K562 (cell line): ENCODE data around the gene LRRC25. TPM values are rescaled to one million over a fixed set of nuclear protein-coding genes. Genes with fewer than 3 reads are reported as not detected.

Experiments
- CBX1 ChIP-seq: sonication (generic); IDR thresholded peaks from 2 replicates; pipeline ENCODE4 v1.6.1; 2016; ENCODE audit warnings: antibody characterized with exemption, low read depth, mild to moderate bottlenecking
- FOXK1 ChIP-seq: sonication (generic); formaldehyde crosslinking; IDR thresholded peaks from 2 replicates; pipeline ENCODE4 v1.8.0; 2022; ENCODE audit warnings: missing genetic modification reagents, mild to moderate bottlenecking, borderline replicate concordance
- HNRNPK ChIP-seq: fragments of 200-400 bp; formaldehyde crosslinking; IDR thresholded peaks from one replicate; pipeline ENCODE4 v1.6.1; 2018; ENCODE audit warnings: mild to moderate bottlenecking, low read depth, low read length; ENCODE audit not compliant: poor library complexity, severe bottlenecking
- KLF16 ChIP-seq: IDR thresholded peaks from 2 replicates; pipeline ENCODE4 v1.6.1; 2016; ENCODE audit warnings: antibody characterized with exemption
- NCOR1 ChIP-seq: fragments of 450-650 bp; IDR thresholded peaks from 2 replicates; pipeline ENCODE4 v1.6.1; 2016; ENCODE audit warnings: mild to moderate bottlenecking, moderate library complexity
- RNF2 ChIP-seq: sonication (generic); IDR thresholded peaks from 2 replicates; pipeline ENCODE4 v1.6.1; 2016
- USF2 ChIP-seq: sonication (generic); formaldehyde crosslinking; IDR thresholded peaks from 2 replicates; pipeline ENCODE4 v1.5.0; 2020; ENCODE audit warnings: missing genetic modification reagents
- ZNF12 ChIP-seq: sonication (generic); formaldehyde crosslinking; IDR thresholded peaks from 2 replicates; pipeline ENCODE4 v1.4.0; 2020; ENCODE audit warnings: mild to moderate bottlenecking, missing genetic modification reagents
- ZNF449 ChIP-seq: fragments of 250-450 bp; sonication (Bioruptor Pico); IDR thresholded peaks from 2 replicates; pipeline ENCODE4 v1.8.0; 2022; ENCODE audit warnings: moderate library complexity, mild to moderate bottlenecking, inconsistent platforms
- ZNF668 ChIP-seq: fragments of 250-450 bp; sonication (Bioruptor Pico); IDR thresholded peaks from 2 replicates; pipeline ENCODE4 v1.8.0; 2022; ENCODE audit warnings: mild to moderate bottlenecking, inconsistent platforms
- polyA plus RNA-seq, 8 experiments: library from polyadenylated mRNA; depleted of rRNA in 4 of 8; stranded (reverse) in 5 of 8; unstranded in 3 of 8; fragments of >200 nt; fragmentation: Nextera tagmentation in 2 of 8; fragmentation: Illumina TruSeq in 1 of 8; extraction: Ambion mirVana in 2 of 8; extraction: Trizol in 1 of 8; gene quantifications; 2 replicates each; pipeline versions ENCODE4 v1.2.1 to v1.2.3, GENCODE V29; 2011 to 2014; ENCODE audit warnings: inconsistent platforms in 1 of 8, missing spikeins in 1 of 8
- total RNA-seq, 7 experiments: library from RNA; depleted of rRNA in 6 of 7; stranded (reverse); fragments of >200 nt in 6 of 7; fragmentation: Illumina TruSeq in 2 of 7; extraction: Trizol in 2 of 7; gene quantifications; 2 replicates each; pipeline versions ENCODE4 v1.2.1 to v1.2.3, GENCODE V29; 2011 to 2021; ENCODE audit warnings: low replicate concordance in 1 of 7
- TF ChIP-seq, protein P1 (sequence below), 2 experiments: fragments of 450-650 bp; IDR thresholded peaks; 2 replicates each; pipeline ENCODE4 v1.6.1; 2018; ENCODE audit warnings: mild to moderate bottlenecking in 2 of 2, low read depth in 1 of 2; ENCODE audit not compliant: partially characterized antibody in 2 of 2
- TF ChIP-seq, protein P2 (sequence below): sonication (generic); formaldehyde crosslinking; IDR thresholded peaks from 2 replicates; pipeline ENCODE4 v1.8.0; 2023; ENCODE audit warnings: mild to moderate bottlenecking, missing genetic modification reagents
- TF ChIP-seq, protein P3 (sequence below): fragments of 250-450 bp; sonication (Bioruptor Pico); IDR thresholded peaks from 2 replicates; pipeline ENCODE4 v1.4.0; 2020; ENCODE audit warnings: mild to moderate bottlenecking, moderate library complexity, borderline replicate concordance

The LRRC25 gene
- total and polyA plus RNA-seq, 9 of the 15 experiments (the other 6 are each of a cell fraction or from before 2014, with no cell fraction given): 0.07 to 0.36 (median 0.10) TPM; not detected in 3

DNA sequence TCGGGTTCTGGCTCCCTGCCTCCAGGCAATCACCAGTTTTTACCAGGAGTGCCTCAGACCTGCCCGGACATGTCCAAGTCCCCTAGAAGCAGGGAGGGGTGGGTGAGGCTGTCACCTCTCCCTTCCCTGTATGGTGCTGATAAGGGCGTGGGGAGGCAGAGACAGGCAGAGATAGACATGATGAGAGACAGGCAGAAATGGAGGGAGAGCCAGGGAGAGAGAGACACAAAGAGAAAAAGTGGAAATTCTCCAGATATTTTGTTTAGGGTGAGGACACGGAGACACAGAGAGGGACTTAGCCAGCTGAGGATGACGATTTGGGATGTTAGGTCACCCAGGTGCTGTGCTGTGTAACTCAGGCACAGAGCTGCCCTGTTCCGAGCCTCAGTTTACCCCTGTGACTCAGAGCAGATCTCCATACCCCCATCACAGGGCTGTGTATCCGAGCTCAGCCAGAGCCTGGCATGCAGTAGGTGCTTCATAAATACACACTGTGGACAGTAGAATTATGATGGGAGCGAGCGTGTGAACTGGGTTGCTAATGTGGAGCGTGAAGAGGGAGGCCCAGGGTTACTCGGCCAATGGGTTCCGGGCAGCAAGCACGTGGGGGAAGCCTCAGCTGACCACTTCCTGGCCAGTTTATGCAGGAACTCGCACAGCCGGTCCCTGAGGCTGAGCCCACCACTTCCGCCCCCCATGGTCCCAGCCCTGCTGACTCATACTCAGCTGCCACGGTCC is 23.4 kb downstream of the LRRC25 start (continued):
- 0 out of 2 replicates have a peak, but pooled peaks have one; percentile 6 for TF ChIP-seq ZNF449 (CRISPR knock-in tag)
- TF ChIP-seq USF2 (CRISPR knock-in tag): peak; percentile 93
- TF ChIP-seq, protein P1, sequence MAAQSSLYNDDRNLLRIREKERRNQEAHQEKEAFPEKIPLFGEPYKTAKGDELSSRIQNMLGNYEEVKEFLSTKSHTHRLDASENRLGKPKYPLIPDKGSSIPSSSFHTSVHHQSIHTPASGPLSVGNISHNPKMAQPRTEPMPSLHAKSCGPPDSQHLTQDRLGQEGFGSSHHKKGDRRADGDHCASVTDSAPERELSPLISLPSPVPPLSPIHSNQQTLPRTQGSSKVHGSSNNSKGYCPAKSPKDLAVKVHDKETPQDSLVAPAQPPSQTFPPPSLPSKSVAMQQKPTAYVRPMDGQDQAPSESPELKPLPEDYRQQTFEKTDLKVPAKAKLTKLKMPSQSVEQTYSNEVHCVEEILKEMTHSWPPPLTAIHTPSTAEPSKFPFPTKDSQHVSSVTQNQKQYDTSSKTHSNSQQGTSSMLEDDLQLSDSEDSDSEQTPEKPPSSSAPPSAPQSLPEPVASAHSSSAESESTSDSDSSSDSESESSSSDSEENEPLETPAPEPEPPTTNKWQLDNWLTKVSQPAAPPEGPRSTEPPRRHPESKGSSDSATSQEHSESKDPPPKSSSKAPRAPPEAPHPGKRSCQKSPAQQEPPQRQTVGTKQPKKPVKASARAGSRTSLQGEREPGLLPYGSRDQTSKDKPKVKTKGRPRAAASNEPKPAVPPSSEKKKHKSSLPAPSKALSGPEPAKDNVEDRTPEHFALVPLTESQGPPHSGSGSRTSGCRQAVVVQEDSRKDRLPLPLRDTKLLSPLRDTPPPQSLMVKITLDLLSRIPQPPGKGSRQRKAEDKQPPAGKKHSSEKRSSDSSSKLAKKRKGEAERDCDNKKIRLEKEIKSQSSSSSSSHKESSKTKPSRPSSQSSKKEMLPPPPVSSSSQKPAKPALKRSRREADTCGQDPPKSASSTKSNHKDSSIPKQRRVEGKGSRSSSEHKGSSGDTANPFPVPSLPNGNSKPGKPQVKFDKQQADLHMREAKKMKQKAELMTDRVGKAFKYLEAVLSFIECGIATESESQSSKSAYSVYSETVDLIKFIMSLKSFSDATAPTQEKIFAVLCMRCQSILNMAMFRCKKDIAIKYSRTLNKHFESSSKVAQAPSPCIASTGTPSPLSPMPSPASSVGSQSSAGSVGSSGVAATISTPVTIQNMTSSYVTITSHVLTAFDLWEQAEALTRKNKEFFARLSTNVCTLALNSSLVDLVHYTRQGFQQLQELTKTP (IDR thresholded peaks at IDR 0.05; ENCODE audit: low read depth in 1 of 2, partially characterized antibody in 2 of 2): peak; percentile 70 to 85
- 0 out of 2 replicates have a peak, but pooled peaks have one; percentile 63 for TF ChIP-seq FOXK1 (CRISPR knock-in tag)
- TF ChIP-seq RNF2: peak; percentile 96
- peak; percentile 66; the same call in 1 of the 2 replicates for TF ChIP-seq ZNF668 (CRISPR knock-in tag)
- TF ChIP-seq, protein P2, sequence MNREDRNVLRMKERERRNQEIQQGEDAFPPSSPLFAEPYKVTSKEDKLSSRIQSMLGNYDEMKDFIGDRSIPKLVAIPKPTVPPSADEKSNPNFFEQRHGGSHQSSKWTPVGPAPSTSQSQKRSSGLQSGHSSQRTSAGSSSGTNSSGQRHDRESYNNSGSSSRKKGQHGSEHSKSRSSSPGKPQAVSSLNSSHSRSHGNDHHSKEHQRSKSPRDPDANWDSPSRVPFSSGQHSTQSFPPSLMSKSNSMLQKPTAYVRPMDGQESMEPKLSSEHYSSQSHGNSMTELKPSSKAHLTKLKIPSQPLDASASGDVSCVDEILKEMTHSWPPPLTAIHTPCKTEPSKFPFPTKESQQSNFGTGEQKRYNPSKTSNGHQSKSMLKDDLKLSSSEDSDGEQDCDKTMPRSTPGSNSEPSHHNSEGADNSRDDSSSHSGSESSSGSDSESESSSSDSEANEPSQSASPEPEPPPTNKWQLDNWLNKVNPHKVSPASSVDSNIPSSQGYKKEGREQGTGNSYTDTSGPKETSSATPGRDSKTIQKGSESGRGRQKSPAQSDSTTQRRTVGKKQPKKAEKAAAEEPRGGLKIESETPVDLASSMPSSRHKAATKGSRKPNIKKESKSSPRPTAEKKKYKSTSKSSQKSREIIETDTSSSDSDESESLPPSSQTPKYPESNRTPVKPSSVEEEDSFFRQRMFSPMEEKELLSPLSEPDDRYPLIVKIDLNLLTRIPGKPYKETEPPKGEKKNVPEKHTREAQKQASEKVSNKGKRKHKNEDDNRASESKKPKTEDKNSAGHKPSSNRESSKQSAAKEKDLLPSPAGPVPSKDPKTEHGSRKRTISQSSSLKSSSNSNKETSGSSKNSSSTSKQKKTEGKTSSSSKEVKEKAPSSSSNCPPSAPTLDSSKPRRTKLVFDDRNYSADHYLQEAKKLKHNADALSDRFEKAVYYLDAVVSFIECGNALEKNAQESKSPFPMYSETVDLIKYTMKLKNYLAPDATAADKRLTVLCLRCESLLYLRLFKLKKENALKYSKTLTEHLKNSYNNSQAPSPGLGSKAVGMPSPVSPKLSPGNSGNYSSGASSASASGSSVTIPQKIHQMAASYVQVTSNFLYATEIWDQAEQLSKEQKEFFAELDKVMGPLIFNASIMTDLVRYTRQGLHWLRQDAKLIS (CRISPR knock-in tag): no peak
- TF ChIP-seq NCOR1: peak; percentile 95
- no peak for TF ChIP-seq HNRNPK
- TF ChIP-seq ZNF12 (CRISPR knock-in tag): peak; percentile 39; the same call in 1 of the 2 replicates
- TF ChIP-seq CBX1: no peak; the same call in none of the 2 replicates
- peak; percentile 83 for TF ChIP-seq KLF16
- TF ChIP-seq, protein P3, sequence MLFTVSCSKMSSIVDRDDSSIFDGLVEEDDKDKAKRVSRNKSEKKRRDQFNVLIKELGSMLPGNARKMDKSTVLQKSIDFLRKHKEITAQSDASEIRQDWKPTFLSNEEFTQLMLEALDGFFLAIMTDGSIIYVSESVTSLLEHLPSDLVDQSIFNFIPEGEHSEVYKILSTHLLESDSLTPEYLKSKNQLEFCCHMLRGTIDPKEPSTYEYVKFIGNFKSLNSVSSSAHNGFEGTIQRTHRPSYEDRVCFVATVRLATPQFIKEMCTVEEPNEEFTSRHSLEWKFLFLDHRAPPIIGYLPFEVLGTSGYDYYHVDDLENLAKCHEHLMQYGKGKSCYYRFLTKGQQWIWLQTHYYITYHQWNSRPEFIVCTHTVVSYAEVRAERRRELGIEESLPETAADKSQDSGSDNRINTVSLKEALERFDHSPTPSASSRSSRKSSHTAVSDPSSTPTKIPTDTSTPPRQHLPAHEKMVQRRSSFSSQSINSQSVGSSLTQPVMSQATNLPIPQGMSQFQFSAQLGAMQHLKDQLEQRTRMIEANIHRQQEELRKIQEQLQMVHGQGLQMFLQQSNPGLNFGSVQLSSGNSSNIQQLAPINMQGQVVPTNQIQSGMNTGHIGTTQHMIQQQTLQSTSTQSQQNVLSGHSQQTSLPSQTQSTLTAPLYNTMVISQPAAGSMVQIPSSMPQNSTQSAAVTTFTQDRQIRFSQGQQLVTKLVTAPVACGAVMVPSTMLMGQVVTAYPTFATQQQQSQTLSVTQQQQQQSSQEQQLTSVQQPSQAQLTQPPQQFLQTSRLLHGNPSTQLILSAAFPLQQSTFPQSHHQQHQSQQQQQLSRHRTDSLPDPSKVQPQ (CRISPR knock-in tag): no peak
